ENCODE measurements around the gene SEMA3E.

The SEMA3E gene

DNA sequence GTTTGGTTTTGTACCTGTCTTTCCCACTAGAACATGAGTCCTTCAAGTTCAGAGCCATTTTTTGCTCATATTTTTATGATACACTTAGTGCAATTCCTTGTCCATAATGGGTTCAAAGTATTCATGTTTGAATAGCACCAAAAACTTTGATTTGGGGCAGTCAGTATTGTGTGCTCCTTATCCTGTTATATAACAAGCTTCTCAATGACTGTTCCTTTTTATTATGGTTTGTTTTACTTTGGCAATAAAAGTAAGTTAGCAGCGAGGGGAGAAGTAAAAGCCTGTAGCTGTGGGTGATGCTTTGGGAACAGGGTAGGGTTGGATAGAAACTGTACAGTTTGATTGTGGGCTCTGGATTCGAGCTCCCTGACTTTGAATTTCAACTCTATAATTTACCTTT lies 311.9 kb downstream of the SEMA3E start:
- no peak for DNase-seq

DNA sequence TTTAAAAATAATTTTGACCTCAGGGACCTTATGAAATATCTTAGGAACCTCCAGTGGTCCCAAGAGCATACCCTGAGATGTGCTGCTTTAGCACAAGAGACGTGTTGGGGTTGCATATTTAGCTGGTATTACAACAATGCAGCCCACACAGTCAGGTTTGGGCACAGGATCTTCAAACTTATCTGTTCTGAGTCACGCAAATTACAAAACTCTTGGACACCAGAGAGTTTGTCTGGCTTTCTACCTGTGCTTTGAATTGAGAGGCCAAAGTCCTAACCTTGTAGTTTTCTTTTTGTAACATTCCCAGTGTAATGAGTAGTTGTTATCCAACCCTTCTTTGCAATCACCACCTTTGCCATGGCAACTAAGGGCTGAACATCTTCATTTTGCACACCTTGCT lies 322.7 kb downstream of the SEMA3E start:
- DNase-seq: no peak

DNA sequence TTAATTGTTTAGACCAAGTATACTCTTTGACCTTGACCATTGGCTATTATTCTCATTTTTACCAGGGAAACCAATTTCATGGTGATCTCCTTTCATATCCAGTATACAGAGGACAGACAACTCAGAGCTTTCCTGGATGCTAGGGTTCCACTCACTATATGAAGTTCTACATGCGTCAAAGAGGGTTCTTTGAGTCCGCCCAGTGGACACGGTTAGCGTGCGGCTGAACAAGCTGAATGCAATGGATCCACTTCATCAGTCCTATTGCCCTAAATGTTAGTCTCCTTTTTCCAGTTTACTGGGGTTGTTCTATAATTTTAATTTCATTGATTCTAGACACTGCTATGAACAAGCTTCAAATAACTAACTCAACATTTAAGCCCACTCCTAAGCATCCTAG lies 323.9 kb downstream of the SEMA3E start:
- DNase-seq: no peak

DNA sequence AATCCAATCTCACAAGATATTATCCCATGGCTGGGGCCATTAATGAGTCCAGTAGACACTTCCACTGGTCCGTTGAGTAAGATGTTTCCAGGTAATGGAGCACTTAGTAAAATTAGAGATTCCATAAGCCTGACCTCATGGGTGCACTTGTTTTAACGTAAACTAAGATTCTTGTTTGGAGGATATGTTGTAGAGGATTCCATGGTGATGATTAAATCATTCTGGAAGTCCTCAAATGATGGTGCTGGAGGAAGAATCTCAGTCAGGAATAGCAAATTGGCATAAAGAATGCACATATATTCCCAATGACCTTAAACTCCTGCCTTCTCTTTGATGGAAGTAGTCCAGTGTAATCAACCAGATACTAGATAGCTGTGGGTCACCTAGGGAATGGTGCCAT lies 324.3 kb downstream of the SEMA3E start:
- DNase-seq: no peak

DNA sequence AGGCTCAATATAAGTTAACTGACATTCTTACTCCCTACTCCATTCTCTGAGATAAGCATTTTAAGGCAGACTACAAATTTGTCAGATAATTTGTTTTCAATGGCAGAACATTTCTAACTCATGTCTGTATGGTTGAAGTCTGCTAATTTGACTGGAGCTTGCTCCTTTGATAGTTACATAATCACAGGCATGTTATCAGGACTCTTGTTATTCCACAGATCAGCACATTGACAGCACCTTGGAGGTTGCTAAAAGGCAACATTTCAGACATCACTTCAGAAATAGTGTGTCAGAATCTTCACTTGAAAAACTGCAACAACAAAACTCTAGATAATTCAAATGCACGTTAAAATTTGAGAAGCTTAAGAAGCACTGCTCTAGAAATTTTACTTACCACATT lies 327.9 kb downstream of the SEMA3E start:
- DNase-seq: no peak

DNA sequence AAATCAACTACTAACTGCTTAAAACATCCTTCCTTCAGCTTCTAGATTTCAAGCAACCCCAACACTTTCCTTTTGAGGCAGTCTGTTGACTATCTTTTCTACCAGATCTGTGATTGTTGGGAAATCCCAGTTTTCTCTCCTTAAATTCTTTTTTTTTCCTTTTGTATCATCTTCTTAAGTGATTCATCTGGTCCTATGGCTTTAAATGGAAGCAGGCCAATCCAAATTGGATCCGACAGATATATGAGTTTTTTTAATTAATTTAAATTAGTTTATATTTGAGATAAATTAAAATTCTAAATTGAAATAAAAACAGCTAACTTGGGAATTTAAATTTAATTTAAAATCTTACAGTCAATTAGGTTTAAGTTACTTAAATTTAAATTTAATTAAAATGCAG lies 335.0 kb downstream of the SEMA3E start:
- DNase-seq: no peak
